Stimulated activated CD4-positive, alpha-beta T cell treated with anti-CD3 and anti-CD28 coated beads, TNF-alpha, amount 100 ng/mL, for 1 hour (primary cell): ENCODE measurements around the gene ACTR8.

ENCODE experiments used
- DNase-seq, 3 donors: peaks; one replicate each; pipeline ENCODE4 v3.0.0-alpha.2; 2020; ENCODE audit warnings: low read depth in 3 of 3, low spot score in 1 of 3

Gene ACTR8

DNA sequence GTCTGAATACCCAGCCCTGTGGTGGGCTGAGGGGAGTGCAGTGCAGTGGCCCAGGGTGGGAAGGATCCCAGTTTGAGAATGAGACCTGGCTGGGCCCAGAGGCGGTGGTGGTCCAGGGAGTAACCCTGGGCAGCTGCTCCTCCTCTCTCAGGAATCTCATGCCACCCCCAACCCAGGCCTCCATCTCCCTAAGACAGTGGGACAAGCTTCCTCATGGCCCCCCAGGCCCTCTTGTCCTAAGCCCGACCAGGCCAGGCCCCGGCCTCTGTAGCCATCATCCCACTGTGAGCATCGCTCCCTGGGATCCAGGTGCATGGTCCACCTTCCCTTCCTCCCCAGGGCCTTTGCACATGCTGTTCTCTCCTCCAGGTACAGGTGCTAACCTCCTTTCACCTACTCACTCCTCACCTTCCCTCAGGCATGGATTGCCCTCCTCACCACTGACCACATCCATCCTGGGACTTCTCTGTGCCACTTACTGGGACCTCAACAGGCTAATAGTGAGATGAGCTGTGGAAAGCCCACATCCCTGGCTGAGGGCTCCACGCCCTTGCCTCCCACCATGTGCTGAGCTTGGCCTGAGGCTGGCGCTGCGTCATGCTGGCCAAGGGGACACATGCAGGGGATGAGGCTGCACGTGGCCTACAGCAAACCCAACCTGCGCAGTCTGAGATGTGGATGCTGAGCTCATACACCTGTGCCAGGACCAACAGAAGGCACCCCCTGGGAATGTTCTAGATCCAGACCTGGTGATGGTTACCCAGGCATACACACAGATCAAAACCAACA is 45.7 kb downstream of the ACTR8 start:
- no peak for DNase-seq

GRCh38 chr3:53835257-53835656 is 46.7 kb downstream of the ACTR8 start:
- no peak for DNase-seq

- no peak for DNase-seq
Measured at GRCh38 chr3:53834429-53835095, 47.4 kb downstream of the ACTR8 start.

- no peak for DNase-seq
Measured at GRCh38 chr3:53833700-53834099, 48.3 kb downstream of the ACTR8 start.

GRCh38 chr3:53833053-53833645 is 48.8 kb downstream of the ACTR8 start:
- no peak for DNase-seq

DNA sequence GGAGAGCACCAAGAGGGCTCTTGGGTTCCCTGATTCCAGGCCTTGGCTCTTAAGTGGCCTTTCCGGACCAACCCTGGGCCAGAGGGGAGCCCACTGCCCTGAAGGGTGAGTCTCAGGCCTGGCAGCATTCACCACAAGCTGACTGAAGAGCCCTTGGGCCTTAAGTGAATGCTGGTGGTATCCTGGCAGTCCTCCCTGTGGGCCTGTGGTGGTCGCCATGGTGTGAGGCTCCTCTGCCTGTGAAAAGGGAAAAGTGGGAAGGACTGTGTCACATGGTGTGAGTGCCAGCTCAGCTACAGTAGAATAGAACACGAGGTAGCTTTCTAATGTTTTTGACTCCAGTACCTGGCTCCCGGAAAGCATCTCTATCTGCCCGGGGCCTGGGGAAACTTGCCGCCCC is 51.0 kb downstream of the ACTR8 start:
- no peak for DNase-seq

- no peak for DNase-seq
Measured at GRCh38 chr3:53829605-53830004, 52.3 kb downstream of the ACTR8 start.

- no peak for DNase-seq
Measured at GRCh38 chr3:53828581-53828980, 53.4 kb downstream of the ACTR8 start.

GRCh38 chr3:53826048-53826447 is 55.9 kb downstream of the ACTR8 start:
- DNase-seq, result no peak

DNA sequence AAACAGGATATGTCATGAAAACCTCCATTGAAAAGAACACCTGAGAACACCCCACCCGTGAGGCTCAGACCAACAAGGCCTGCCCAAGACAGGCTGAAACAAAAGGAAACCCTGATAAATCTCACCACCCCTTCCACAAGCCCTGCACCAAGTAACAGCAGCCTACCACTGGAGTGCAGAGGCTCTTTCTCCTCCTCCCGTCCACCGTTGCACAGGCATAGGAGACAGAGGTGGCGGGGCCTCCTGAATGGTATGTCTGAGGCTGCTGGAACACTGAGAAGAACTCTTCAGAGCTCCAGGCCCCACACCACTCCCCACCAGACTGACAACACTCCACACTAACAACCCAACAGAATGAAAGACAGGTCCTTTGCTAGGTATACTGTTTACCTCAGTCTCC is 57.2 kb downstream of the ACTR8 start:
- DNase-seq, result no peak

GRCh38 chr3:53823956-53824657 is 57.8 kb downstream of the ACTR8 start:
- no peak for DNase-seq

GRCh38 chr3:53823026-53823955 is 58.7 kb downstream of the ACTR8 start:
- DNase-seq, result no peak

DNA sequence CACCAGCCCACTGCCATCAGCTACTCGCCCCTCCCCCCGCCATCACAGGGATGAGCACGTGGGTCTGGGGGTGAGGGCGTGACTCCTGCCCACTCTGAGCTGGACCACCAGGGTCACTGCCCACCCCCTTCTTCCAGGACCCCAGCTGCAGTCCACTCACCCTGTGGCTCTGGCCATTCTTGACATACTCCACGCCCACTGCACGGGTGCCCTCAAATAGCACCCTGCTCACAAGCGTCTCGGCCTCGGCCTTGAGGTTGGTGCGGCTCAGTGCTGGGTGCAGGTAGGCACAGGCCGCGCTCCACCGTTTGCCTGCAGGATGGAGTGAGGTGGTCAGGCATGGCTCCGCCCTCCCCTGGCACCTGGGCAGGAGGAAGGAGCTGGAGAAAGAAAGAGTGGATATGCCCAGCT is 59.6 kb downstream of the ACTR8 start:
- DNase-seq, result no peak

DNA sequence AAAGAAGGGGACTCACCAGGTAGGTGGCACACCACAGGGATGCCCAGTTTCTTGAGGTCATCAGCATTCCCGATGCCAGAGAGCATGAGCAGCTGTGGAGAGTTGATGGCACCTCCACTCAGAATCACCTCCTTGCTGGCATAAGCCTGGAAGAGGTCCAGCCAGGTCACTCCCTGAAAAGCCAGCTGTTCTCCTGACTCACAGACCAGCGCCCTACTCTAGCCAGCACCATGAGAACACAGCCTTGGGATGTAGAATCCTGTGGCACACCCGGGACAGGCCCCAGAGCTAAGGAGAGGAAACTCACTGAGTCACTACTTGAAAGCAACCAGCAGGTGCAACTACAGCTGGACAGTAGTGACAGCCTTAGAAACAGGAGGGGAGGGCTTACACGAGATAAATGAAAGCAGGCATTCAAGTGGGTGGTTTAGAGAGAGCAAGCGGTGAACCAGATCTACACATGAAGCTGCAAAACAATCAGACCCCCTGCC is 60.3 kb downstream of the ACTR8 start:
- no peak for DNase-seq

- DNase-seq, result no peak
Measured at GRCh38 chr3:53820756-53821580, 61.0 kb downstream of the ACTR8 start.

- DNase-seq, result no peak
Measured at GRCh38 chr3:53820084-53820483, 61.9 kb downstream of the ACTR8 start.

DNA sequence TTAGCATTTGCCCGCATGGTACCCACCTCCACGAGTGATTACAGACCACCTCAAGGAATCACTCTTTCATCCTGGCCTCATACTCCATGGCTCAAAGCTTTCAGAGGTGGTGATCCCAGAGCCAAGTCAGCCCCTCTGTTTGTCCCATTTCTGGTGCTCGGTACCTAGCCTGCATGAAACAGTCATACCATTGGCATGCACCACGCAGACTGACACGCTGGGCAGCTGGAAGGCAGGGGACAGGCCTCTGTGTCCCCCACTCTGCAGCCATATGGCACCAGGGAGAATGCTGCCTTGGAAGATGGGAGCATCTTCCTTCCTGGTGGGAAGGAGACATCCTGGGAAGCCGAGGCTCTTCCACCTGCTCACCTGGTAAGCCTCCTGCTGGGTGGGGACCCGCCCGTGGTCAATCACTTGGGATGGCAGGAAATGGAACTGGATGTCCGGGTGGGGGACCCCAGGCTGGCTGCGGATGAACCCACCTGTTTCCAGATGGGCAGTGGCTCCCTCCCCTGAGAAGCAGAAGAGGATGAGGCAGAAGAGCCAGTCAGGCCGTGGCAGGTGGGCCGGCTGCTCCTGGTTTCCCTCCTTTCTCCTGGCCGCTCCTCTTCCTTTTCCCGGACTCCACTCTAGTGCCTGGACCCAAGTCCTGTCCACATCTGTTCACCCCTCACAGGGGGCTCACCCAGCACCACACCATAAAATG is 62.6 kb downstream of the ACTR8 start:
- DNase-seq, result no peak

- no peak for DNase-seq
Measured at GRCh38 chr3:53818221-53819162, 63.5 kb downstream of the ACTR8 start.
